ENCODE results near the gene ZNF747. TPM values are rescaled to one million over a fixed set of nuclear protein-coding genes. Genes with fewer than 3 reads are reported as not detected.

The ZNF747 gene
- total RNA-seq, 1 donor = 11.7 TPM

- no peak for TF ChIP-seq CTCF (IDR thresholded peaks at IDR 0.05; ENCODE audit: insufficient read depth, low read depth, low read length)
- no peak for DNase-seq (ENCODE audit: low read depth)
- H3K4me3 ChIP-seq (ENCODE audit: low read depth, low read length) = no peak overlapping the region
Observed at GRCh38 chr16:30553393-30553899, 18.8 kb upstream of the ZNF747 start.

GRCh38 chr16:30552956-30553355 lies 18.3 kb upstream of the ZNF747 start:
- no peak for TF ChIP-seq CTCF (IDR thresholded peaks at IDR 0.05; ENCODE audit: insufficient read depth, low read depth, low read length)

GRCh38 chr16:30551781-30552180 lies 17.1 kb upstream of the ZNF747 start:
- DNase-seq (ENCODE audit: low read depth) = no peak
- no peak overlapping the region for H3K4me3 ChIP-seq (ENCODE audit: low read depth, low read length)
- no peak for TF ChIP-seq CTCF (IDR thresholded peaks at IDR 0.05; ENCODE audit: insufficient read depth, low read depth, low read length)

More at GRCh38 chr16:30552956-30553355, 18.3 kb upstream of the ZNF747 start:
- no peak for DNase-seq (ENCODE audit: low read depth)
- no peak overlapping the region for H3K4me3 ChIP-seq (ENCODE audit: low read depth, low read length)

- DNase-seq (ENCODE audit: low read depth) = no peak
- H3K4me3 ChIP-seq (ENCODE audit: low read depth, low read length) = no peak overlapping the region
- no peak for TF ChIP-seq CTCF (IDR thresholded peaks at IDR 0.05; ENCODE audit: insufficient read depth, low read depth, low read length)
Observed at GRCh38 chr16:30548416-30549253, 14.0 kb upstream of the ZNF747 start.

GRCh38 chr16:30546115-30546514 lies 11.5 kb upstream of the ZNF747 start:
- H3K4me3 ChIP-seq (ENCODE audit: low read depth, low read length) = no peak overlapping the region
- no peak for TF ChIP-seq CTCF (IDR thresholded peaks at IDR 0.05; ENCODE audit: insufficient read depth, low read depth, low read length)
- DNase-seq (ENCODE audit: low read depth) = no peak

- no peak overlapping the region for H3K4me3 ChIP-seq (ENCODE audit: low read depth, low read length)
- DNase-seq (ENCODE audit: low read depth) = no peak
- TF ChIP-seq CTCF (IDR thresholded peaks at IDR 0.05; ENCODE audit: insufficient read depth, low read depth, low read length) = no peak
Observed at GRCh38 chr16:30543067-30543466, 8.4 kb upstream of the ZNF747 start.

Data from fibroblast of villous mesenchyme (primary cell).